Activated CD4-positive, alpha-beta memory T cell treated with anti-CD3 and anti-CD28 coated beads for 36 hours (primary cell): ENCODE measurements around the gene EPB41L4B. TPM values are rescaled to one million over a fixed set of nuclear protein-coding genes. Genes with fewer than 3 reads are reported as not detected.
A peak's percentile ranks its signal among the peaks of the same experiment; 100 is the strongest.

Experiments
- CTCF ChIA-PET: fragments of 350-600 bp; sonication (Branson Sonifier 250); formaldehyde crosslinking; loops from one replicate; lab custom pipeline; 2021; ENCODE audit warnings: antibody characterized with exemption, inconsistent platforms; lab: Charles Lee
- POLR2A ChIA-PET: fragments of 350-600 bp; sonication (Branson Sonifier 250); formaldehyde crosslinking; loops from one replicate; lab custom pipeline; 2021; ENCODE audit warnings: antibody characterized with exemption; lab: Charles Lee
- DNase-seq: peaks from one replicate; pipeline ENCODE4 v3.0.0-alpha.2; 2020
- H3K27ac Mint-ChIP-seq: one replicate; pipeline ENCODE4 v1.8.0; 2021; ENCODE audit warnings: mixed read lengths
- H3K27me3 Mint-ChIP-seq: one replicate; pipeline ENCODE4 v1.8.0; 2021; ENCODE audit warnings: mixed read lengths
- H3K36me3 Mint-ChIP-seq: one replicate; pipeline ENCODE4 v1.8.0; 2021; ENCODE audit warnings: mixed read lengths
- H3K4me1 Mint-ChIP-seq: one replicate; pipeline ENCODE4 v1.8.0; 2021; ENCODE audit warnings: low read depth, mixed read lengths
- H3K4me3 Mint-ChIP-seq: one replicate; pipeline ENCODE4 v1.8.0; 2021; ENCODE audit warnings: mild to moderate bottlenecking, mixed read lengths
- H3K9me3 Mint-ChIP-seq: one replicate; pipeline ENCODE4 v1.8.0; 2021; ENCODE audit warnings: mixed read lengths
- intact Hi-C: fragments of 100-400 bp; cut with micrococcal nuclease; formaldehyde crosslinking; loops from one replicate; pipeline ENCODE4 v1.15.1; 2023
- total RNA-seq, 2 experiments: library from RNA; stranded (reverse); gene quantifications; one replicate each; pipeline ENCODE4 v1.2.3, GENCODE V29; 2021

EPB41L4B gene
- total RNA-seq, 2 experiments from 2014 or later, result 0.17 to 0.21 TPM

DNA sequence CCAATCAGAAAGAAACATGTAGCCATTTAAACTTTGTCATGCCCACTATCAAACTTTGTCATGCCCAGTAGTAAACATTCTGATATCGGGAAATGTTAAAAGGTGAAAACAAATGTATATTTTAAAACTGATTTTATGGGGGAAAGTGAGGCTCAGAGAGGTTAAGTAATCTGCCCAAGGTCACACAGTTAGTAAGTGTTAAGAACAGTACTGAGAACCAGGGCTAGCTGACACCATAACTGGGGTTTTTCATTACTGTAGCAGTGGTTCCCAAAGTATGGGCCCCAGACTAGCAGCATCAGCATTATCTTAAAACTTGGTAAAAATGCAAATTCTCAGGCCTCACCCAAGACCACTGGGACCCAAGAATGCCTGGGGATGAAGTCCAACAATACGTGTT, 143.9 kb downstream of the EPB41L4B start:
- H3K9me3 Mint-ChIP-seq, result no peaks in the 10 kb centered on the region
- intact Hi-C loops, result no loop called here
- no peak overlapping the region for H3K27ac Mint-ChIP-seq

DNA sequence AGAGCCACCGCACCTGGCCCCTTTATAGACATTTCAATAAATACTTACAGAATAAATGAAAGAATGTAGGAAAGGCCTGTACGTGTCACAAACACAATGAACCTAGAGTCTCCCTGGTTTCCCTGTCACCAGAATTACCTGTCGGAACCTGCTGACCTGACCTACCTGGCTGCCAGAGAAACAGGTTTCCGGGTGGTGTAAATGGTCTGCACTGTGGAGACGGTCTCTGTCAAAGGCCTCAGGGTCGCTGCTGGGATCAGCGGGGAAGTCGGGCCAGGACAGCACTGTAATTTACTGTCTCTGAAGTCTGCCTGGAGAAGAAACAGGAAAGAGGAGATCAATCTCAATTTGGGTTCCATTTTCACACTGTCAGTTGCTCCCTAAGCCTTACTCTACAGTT, 144.5 kb downstream of the EPB41L4B start:
- Mint-ChIP-seq H3K27me3 (peaks cover 7% of the 10 kb centered on the region), H3K36me3 (no peaks in the 10 kb centered on the region), H3K4me3 (no peak overlapping the region), H3K4me1 (peaks cover 8% of the 10 kb centered on the region), H3K9me3 (no peaks in the 10 kb centered on the region), H3K27ac (no peak overlapping the region)
- ChIA-PET POLR2A (no interaction called here), CTCF (no interaction called here)
- no peak for DNase-seq
- intact Hi-C loops, result no loop called here

More for the DNA sequence above, 143.9 kb downstream of the EPB41L4B start:
- no peak for DNase-seq
- Mint-ChIP-seq H3K36me3 (no peaks in the 10 kb centered on the region), H3K27me3 (peaks cover 7% of the 10 kb centered on the region), H3K4me1 (peaks cover 11% of the 10 kb centered on the region), H3K4me3 (no peak overlapping the region)
- POLR2A ChIA-PET, result no interaction called here
- CTCF ChIA-PET, result no interaction called here

DNA sequence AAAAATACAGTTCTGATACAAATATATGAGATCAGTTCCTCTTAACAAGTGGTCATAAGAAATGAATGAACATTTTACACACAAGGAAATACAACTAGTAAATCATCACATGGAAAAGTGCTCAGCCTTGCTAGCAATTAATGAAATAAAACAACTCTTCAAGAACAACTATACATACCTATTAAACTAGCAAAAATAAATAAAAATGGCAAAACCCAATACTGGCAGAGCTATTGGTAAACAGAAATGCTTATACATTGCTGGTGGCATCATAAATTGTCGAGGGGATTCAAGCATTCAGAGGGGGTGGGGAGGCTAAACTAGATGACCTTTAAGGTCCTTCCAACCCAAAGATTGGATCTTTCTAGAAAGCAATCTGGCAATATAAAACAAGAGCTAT, 147.9 kb downstream of the EPB41L4B start:
- intact Hi-C loops, result no loop called here
- DNase-seq, result no peak
- Mint-ChIP-seq H3K4me1 (no peaks in the 10 kb centered on the region), H3K9me3 (no peaks in the 10 kb centered on the region), H3K27me3 (peaks cover 20% of the 10 kb centered on the region), H3K4me3 (no peak overlapping the region), H3K36me3 (no peaks in the 10 kb centered on the region), H3K27ac (no peak overlapping the region)
- ChIA-PET CTCF (no interaction called here), POLR2A (no interaction called here)

DNA sequence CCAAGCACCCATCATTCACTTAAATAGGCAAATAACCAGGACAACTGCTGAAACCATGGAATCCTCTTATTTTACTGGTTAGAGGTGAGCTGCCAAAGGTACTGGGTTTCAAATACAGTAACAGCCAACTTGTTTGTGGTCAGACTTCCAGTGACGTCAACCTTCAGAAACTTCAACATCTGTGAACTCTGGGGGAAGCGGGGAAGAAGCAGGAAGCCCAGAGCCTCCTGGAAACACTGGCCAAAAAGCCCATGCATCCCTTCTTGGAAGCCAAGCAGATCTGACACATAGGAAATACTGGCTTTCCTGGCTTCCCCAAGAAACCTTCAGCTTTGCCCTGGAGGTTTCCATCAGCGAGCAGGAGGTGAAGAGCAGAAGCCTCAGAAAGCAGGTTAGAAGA, 148.9 kb downstream of the EPB41L4B start:
- H3K4me1 Mint-ChIP-seq, result peaks cover 5% of the 10 kb centered on the region
- intact Hi-C loops, result no loop called here
- no peak overlapping the region for H3K27ac Mint-ChIP-seq
- no peak overlapping the region for H3K4me3 Mint-ChIP-seq
- no peak for DNase-seq
- H3K36me3 Mint-ChIP-seq, result no peaks in the 10 kb centered on the region
- ChIA-PET CTCF (no interaction called here), POLR2A (no interaction called here)
- H3K9me3 Mint-ChIP-seq, result no peaks in the 10 kb centered on the region
- H3K27me3 Mint-ChIP-seq, result peaks cover 28% of the 10 kb centered on the region

DNA sequence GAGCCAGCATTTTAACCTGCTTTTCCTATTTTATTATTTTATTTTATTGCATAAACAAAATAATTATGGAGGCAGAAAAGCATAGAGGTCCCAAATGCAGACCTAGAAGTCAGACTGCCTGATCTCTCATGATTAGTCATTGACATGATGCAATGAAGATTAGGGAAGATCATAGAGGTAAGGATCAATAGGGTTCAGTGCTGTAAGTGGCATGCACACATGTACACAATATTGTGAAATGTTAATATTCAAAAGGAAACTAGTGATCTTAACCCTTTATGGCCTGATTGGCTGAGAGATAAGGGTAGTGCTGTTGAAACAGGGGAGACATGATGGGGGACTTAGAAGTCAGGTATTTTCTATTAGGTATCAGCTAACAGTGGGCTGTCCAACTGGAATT, 152.7 kb downstream of the EPB41L4B start:
- DNase-seq, result no peak
- intact Hi-C loops, result no loop called here
- ChIA-PET CTCF (no interaction called here), POLR2A (no interaction called here)
- Mint-ChIP-seq H3K4me3 (no peak overlapping the region), H3K9me3 (no peaks in the 10 kb centered on the region), H3K36me3 (no peaks in the 10 kb centered on the region), H3K27ac (no peak overlapping the region), H3K27me3 (peaks cover 51% of the 10 kb centered on the region), H3K4me1 (peaks cover 5% of the 10 kb centered on the region)

DNA sequence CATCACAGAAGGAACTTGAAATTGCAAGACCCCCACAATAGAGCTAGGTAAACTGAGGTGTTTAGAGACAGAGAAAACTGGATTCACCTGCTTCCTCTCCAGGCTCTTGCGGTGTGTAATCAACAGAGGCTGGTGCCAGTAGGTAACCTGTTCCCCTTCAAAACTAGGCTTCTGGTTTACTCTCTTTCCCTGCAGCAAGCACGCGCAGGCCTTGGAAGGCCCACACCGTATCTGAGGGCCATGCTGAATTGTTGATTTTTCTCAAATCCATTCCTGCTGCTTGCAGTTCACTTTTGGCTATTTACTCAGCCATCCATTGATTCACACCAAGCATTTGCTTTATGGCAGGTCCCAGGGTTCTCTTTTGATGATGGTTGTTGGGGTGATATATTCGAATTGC, 153.1 kb downstream of the EPB41L4B start:
- no peak for DNase-seq
- Mint-ChIP-seq H3K27ac (no peak overlapping the region), H3K27me3 (peaks cover 51% of the 10 kb centered on the region), H3K4me3 (no peak overlapping the region), H3K36me3 (no peaks in the 10 kb centered on the region), H3K9me3 (no peaks in the 10 kb centered on the region), H3K4me1 (peaks cover 5% of the 10 kb centered on the region)
- CTCF ChIA-PET, result no interaction called here
- intact Hi-C loops, result no loop called here
- POLR2A ChIA-PET, result no interaction called here

DNA sequence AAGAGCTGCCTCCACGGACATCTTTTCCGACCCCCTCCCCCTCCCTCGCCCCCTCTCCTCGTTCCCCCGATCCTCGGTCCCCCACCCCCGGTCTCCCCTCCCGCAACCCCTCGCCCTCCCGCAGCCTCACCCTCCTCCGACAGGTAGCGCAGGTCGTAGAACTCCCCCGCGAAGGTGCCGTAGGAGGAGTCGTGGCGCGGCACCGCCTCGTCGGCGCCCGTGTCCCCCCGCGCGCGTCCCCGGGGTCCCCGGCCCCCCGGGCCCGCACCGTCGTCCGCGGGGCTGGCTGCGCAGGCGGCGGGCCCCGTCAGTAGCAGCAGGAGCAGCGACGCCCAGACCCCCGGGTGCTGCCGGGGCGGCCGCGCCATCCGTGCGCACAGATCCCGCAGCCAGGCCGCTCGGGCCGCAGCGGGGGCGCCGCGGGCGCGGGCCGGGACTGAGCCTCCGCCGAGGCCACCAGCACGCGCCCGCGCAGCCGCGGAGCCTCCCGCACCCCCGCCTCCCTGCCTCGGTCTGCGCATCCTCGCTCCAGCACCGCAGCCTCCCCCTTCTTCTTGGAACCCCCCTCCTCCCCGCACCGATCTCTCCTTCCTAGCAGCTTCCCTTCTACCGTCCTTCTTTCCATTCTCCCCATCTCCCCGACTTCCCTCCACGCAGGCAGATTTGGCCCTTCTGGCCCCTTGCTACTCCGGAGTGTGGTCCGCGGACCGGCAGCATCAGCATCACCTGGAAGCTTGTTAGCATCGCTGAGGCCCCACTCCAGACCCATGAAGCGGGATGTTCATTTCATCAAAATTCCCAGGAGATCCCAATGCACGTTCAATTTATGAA, 153.9 kb downstream of the EPB41L4B start, which contains the start of gene FRRS1L:
TSS of gene FRRS1L (minus strand) at position 479 of the 831 bp plus-strand sequence. CDS start at position 368, 111 bp downstream.
- ChIA-PET CTCF (no interaction called here), POLR2A (no interaction called here)
- H3K27me3 Mint-ChIP-seq, result peaks cover 51% of the 10 kb centered on the region
- H3K4me3 Mint-ChIP-seq, result peak within 1 kb of the TSS; percentile 6
- intact Hi-C loops, result no loop called here
- no peaks in the 10 kb centered on the region for H3K36me3 Mint-ChIP-seq
- DNase-seq, result no peak
- peaks cover 5% of the 10 kb centered on the region for H3K4me1 Mint-ChIP-seq
- H3K27ac Mint-ChIP-seq, result no peak within 1 kb of the TSS
- no peaks in the 10 kb centered on the region for H3K9me3 Mint-ChIP-seq

DNA sequence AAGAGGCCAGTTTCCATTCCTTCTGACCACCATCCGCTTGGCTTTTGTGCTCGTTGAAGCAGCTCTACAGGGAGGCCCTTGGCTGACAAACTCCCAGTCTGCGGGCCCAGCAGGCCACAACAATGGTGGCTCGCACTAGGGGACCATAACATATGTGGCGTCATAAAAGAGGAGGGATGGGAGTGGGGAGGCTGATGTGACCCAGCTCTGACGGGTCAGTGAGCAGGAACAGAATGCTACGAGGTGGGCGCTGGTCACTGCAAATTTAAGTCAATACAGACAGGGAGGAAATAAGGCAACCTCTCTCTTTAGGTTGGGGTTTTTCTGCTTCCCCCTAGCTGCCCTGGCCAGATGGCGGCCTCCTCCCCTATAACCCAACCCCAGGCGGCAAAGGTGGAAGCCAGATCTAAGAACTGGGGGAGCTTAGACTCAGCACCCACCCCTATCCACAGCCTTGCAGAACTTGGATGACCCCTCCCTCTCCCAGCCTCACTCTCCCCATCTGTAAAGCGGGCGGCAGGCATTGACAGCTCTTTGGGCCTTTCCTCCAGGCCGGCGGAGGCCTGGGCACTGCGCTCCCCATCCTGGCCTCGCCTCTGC, 154.6 kb downstream of the EPB41L4B start:
- ChIA-PET CTCF (interaction anchor here (1.1 kb wide), 1 partner anchor 19 kb away, joined by 3 read pairs; no protein-coding TSS in a partner anchor), POLR2A (no interaction called here)
- Mint-ChIP-seq H3K36me3 (no peaks in the 10 kb centered on the region), H3K27ac (no peak overlapping the region), H3K9me3 (no peaks in the 10 kb centered on the region), H3K4me1 (peaks cover 5% of the 10 kb centered on the region), H3K4me3 (no peak overlapping the region), H3K27me3 (peaks cover 52% of the 10 kb centered on the region)
- no peak for DNase-seq
- intact Hi-C loops, result no loop called here

DNA sequence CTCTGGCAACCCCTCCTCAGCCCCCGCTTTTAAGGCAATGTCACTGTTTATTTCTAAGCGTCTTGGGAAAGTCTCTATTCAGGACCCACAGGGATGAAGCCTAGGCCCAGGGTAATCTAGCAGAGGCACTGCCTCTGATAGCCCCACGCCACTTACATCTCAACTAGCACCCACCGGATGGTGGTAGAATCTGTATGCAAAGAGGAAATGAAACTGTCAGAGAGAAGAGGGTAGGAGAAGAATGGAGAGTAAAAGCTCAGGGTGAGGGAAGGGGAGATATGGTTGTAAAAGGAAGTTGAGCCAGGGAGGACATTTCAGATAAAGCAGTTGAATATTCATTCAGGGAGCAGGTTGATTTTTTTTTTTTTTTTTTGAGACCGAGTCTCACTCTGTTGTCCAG, 156.8 kb downstream of the EPB41L4B start:
- Mint-ChIP-seq H3K27me3 (peaks cover 46% of the 10 kb centered on the region), H3K27ac (no peak overlapping the region), H3K4me3 (no peak overlapping the region), H3K4me1 (peaks cover 5% of the 10 kb centered on the region), H3K36me3 (no peaks in the 10 kb centered on the region), H3K9me3 (no peaks in the 10 kb centered on the region)
- ChIA-PET POLR2A (no interaction called here), CTCF (no interaction called here)
- intact Hi-C loops, result no loop called here
- DNase-seq, result no peak

DNA sequence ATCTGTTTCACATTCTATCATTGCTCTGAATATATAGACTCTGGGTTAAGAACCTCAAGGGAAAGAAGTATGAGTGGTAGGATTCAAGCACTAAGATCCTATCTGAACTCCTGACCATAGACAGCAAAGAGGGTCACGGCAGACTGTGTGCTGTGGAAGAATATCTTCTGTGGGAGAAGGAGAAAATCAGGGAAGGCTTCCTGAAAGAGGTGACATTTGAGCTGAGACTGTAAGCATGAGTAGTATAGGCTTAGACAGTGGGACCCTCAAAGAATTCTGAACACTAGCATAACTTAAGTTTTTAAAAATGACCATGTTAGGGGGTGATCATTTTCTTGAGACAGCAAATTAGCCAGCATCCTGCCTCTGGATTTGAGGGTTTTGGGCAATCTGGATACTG, 157.7 kb downstream of the EPB41L4B start:
- intact Hi-C loops, result no loop called here
- POLR2A ChIA-PET, result no interaction called here
- H3K4me1 Mint-ChIP-seq, result peaks cover 5% of the 10 kb centered on the region
- H3K36me3 Mint-ChIP-seq, result no peaks in the 10 kb centered on the region
- H3K9me3 Mint-ChIP-seq, result no peaks in the 10 kb centered on the region
- H3K27ac Mint-ChIP-seq, result no peak overlapping the region
- no peak for DNase-seq
- H3K27me3 Mint-ChIP-seq, result peaks cover 45% of the 10 kb centered on the region
- CTCF ChIA-PET, result no interaction called here
- H3K4me3 Mint-ChIP-seq, result no peak overlapping the region

DNA sequence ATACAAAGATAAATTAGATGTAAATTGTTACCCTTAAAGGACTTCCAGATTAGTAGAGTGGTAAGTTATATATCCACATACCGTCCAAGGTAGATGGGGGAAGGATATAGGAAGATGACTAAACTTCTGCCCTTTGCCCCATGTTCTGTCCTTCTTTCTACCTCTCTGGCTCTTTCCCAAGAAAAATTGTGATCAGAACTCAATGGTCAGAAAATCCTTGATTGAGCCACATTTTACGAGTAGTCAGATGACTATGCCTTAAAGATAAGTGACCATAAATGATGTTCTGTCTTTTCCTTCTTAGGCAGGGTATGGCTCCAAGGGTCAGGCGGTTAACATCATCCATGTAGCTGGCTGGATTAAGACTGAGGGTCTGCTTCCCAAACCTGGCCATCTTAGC, 158.2 kb downstream of the EPB41L4B start:
- DNase-seq, result no peak
- CTCF ChIA-PET, result no interaction called here
- Mint-ChIP-seq H3K36me3 (no peaks in the 10 kb centered on the region), H3K4me1 (peaks cover 5% of the 10 kb centered on the region), H3K27me3 (peaks cover 44% of the 10 kb centered on the region), H3K27ac (no peak overlapping the region), H3K4me3 (no peak overlapping the region), H3K9me3 (no peaks in the 10 kb centered on the region)
- POLR2A ChIA-PET, result no interaction called here
- intact Hi-C loops, result no loop called here

DNA sequence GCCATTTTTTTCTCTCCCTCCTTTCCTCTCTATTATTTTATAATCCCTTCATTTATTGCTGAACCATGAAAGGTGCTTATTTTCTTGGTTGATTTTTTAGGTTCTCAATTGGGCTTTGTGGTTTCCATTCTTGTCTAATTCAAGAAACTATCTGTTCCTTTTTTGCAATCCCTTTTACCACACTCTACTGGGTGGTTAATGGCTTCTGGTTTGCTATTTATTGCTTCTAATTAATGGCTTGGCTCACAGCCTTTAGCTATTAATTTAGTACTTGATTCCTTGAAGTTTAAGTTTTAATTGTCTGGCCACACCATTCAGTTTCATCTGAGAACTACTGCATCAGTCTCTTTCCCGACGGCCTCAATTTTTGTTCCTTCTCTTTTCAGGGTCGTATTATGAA, 159.4 kb downstream of the EPB41L4B start:
- no peak overlapping the region for H3K4me3 Mint-ChIP-seq
- no peaks in the 10 kb centered on the region for H3K4me1 Mint-ChIP-seq
- DNase-seq, result no peak
- H3K27ac Mint-ChIP-seq, result no peak overlapping the region
- intact Hi-C loops, result no loop called here
- H3K36me3 Mint-ChIP-seq, result no peaks in the 10 kb centered on the region
- ChIA-PET POLR2A (no interaction called here), CTCF (no interaction called here)
- peaks cover 37% of the 10 kb centered on the region for H3K27me3 Mint-ChIP-seq
- no peaks in the 10 kb centered on the region for H3K9me3 Mint-ChIP-seq

DNA sequence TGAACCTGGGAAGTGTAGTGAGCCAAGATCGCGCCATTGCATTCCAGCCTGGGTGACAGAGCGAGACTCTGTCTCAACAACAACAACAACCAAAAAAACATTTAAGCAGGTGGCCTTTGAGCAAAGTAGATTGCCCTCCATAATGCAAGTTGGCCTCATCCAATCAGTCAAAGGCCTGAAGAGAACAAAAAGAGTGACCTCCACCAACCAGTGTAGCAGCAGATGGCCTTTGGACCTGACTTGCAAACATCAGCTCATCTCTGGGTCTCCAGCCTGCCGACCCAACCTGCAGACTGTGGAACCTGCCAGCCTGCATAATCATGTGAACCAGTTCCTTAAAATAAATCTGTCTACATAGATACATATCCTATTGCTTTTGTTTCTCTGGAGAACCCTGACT, 161.3 kb downstream of the EPB41L4B start:
- DNase-seq, result no peak
- POLR2A ChIA-PET, result no interaction called here
- Mint-ChIP-seq H3K36me3 (no peaks in the 10 kb centered on the region), H3K27ac (no peak overlapping the region), H3K27me3 (peaks cover 20% of the 10 kb centered on the region), H3K4me1 (no peaks in the 10 kb centered on the region), H3K4me3 (no peak overlapping the region), H3K9me3 (peaks cover 1% of the 10 kb centered on the region)
- intact Hi-C loops, result no loop called here
- CTCF ChIA-PET, result no interaction called here
